K562 (cell line): Measurements from ENCODE around the gene KLF13. TPM values are rescaled to one million over a fixed set of nuclear protein-coding genes. Genes with fewer than 3 reads are reported as not detected.

Experiments
- ATAC-seq: fragments of 200-7000 bp; cut with Tn5 transposase; 3 replicates; pipeline ENCODE4 v1.9.1; 2020; ENCODE audit warnings: moderate library complexity
- BruUV-seq: library from RNA; stranded (reverse); fragments of 400-500 nt; replicated peaks from 2 replicates; lab custom pipeline; 2021; lab: Mats Ljungman, UMichigan
- CTCF ChIA-PET: fragments of 300-600 bp; formaldehyde crosslinking; extraction: SDS; loops from one replicate; lab custom pipeline; 2021; ENCODE audit warnings: low intra/inter-chr PET ratio; lab: Yijun Ruan, JAX
- POLR2A ChIA-PET: fragments of 300-600, 350-650 bp; sonication (Branson Sonifier 250); formaldehyde crosslinking; extraction: SDS; loops from one replicate; lab custom pipeline; 2021; ENCODE audit warnings: antibody characterized with exemption, inconsistent platforms; lab: Yijun Ruan, JAX
- DNase-seq, 4 experiments: peaks; one replicate each; pipeline versions ENCODE4 v3.0.0 to v3.0.0-alpha.2; 2011 to 2018; ENCODE audit warnings: low spot score in 3 of 4, mixed read lengths in 3 of 4; ENCODE audit errors: extremely low read depth in 1 of 4
- FAIRE-seq: peaks from 2 replicates; lab custom pipeline; 2011; peaks lifted over from hg19 to GRCh38; lab: Jason Lieb, UNC
- H2AFZ ChIP-seq: 2 replicates; pipeline ENCODE4 v1.6.0; 2011; ENCODE audit warnings: low read depth, low read length, control low read depth, inconsistent platforms
- H3K27ac ChIP-seq: fragments of 200-600 bp; 3 replicates; pipeline ENCODE4 v1.8.0; 2011; ENCODE audit warnings: low read depth, mild to moderate bottlenecking, control low read depth, inconsistent platforms, low read length, moderate library complexity, mixed read lengths; ENCODE audit errors: extremely low read depth
- H3K27me3 ChIP-seq, 2 experiments: fragments of 300-600 bp in 1 of 2; 2 replicates in 1 of 2; 3 replicates in 1 of 2; pipeline versions ENCODE4 v1.6.0 to v1.8.0; 2011; ENCODE audit warnings: inconsistent platforms in 2 of 2, low read length in 2 of 2, mild to moderate bottlenecking in 1 of 2, mixed read lengths in 1 of 2, moderate library complexity in 1 of 2; ENCODE audit not compliant: control insufficient read depth in 2 of 2, insufficient read depth in 2 of 2
- H3K36me3 ChIP-seq: fragments of 300-600 bp; 3 replicates; pipeline ENCODE4 v1.8.0; 2011; ENCODE audit warnings: mild to moderate bottlenecking, low read length, inconsistent platforms; ENCODE audit not compliant: control insufficient read depth, insufficient read depth
- H3K4me1 ChIP-seq, 2 experiments: fragments of 200-600 bp in 1 of 2; replicated peaks in 1 of 2; 2 replicates in 1 of 2; 3 replicates in 1 of 2; pipeline versions ENCODE4 v1.5.1 to v1.8.0; 2011; ENCODE audit warnings: inconsistent platforms in 2 of 2, low read length in 2 of 2, mild to moderate bottlenecking in 1 of 2, mixed read lengths in 1 of 2, moderate library complexity in 1 of 2; ENCODE audit not compliant: control insufficient read depth in 2 of 2, insufficient read depth in 2 of 2
- H3K4me2 ChIP-seq: 2 replicates; pipeline ENCODE4 v1.6.1; 2011; ENCODE audit warnings: low read length, control low read depth, inconsistent platforms, mixed read lengths; ENCODE audit not compliant: insufficient read depth
- H3K4me3 ChIP-seq: fragments of 200-600 bp; sonication (generic), shearing (Covaris generic); 2 replicates; pipeline ENCODE4 v1.5.1; 2016; ENCODE audit warnings: control low read depth, inconsistent platforms
- H3K79me2 ChIP-seq: fragments of 200-600 bp; 3 replicates; pipeline ENCODE4 v1.8.0; 2011; ENCODE audit warnings: low read length, inconsistent platforms; ENCODE audit not compliant: control insufficient read depth, insufficient read depth
- H3K9ac ChIP-seq, 2 experiments: 2 replicates each; pipeline versions ENCODE4 v1.6.0 to v1.6.1; 2011; ENCODE audit warnings: low read depth in 2 of 2, low read length in 2 of 2, control low read depth in 1 of 2, inconsistent platforms in 1 of 2, mild to moderate bottlenecking in 1 of 2, mixed read lengths in 1 of 2; ENCODE audit not compliant: insufficient read depth in 1 of 2
- H3K9me1 ChIP-seq: one replicate; pipeline ENCODE4 v1.6.0; 2011; ENCODE audit warnings: inconsistent platforms, mild to moderate bottlenecking, low read length, moderate library complexity; ENCODE audit not compliant: control insufficient read depth, insufficient read depth
- H3K9me3 ChIP-seq: replicated peaks from 2 replicates; pipeline ENCODE4 v1.5.1; 2011; ENCODE audit warnings: low read depth, low read length, inconsistent platforms; ENCODE audit not compliant: control insufficient read depth, insufficient read depth
- H4K20me1 ChIP-seq: replicated peaks from 2 replicates; pipeline ENCODE4 v1.6.1; 2011; ENCODE audit warnings: low read length, inconsistent platforms, mixed read lengths; ENCODE audit not compliant: control insufficient read depth, insufficient read depth
- E2F4 ChIP-seq: sonication (generic); formaldehyde crosslinking; IDR thresholded peaks from 2 replicates; pipeline ENCODE4 v1.8.0; 2022; ENCODE audit warnings: mild to moderate bottlenecking, low read depth, missing genetic modification reagents
- HMG20B ChIP-seq: fragments of 250-450 bp; sonication (Bioruptor Pico); IDR thresholded peaks from 2 replicates; pipeline ENCODE4 v1.5.0; 2021; ENCODE audit warnings: mild to moderate bottlenecking
- STAT5A ChIP-seq: IDR thresholded peaks from 2 replicates; pipeline ENCODE4 v1.6.1; 2012; ENCODE audit warnings: low read length, inconsistent platforms, borderline replicate concordance
- THRA ChIP-seq: fragments of 450-650 bp; IDR thresholded peaks from 2 replicates; pipeline ENCODE4 v1.6.1; 2017; ENCODE audit warnings: mild to moderate bottlenecking, moderate library complexity
- XRCC4 ChIP-seq: IDR thresholded peaks from one replicate; pipeline ENCODE4 v1.6.1; 2011; ENCODE audit not compliant: insufficient read depth, insufficient read length; ENCODE audit errors: extremely low read depth
- ZBED1 ChIP-seq: IDR thresholded peaks from 2 replicates; pipeline ENCODE4 v1.6.1; 2014
- ZNF445 ChIP-seq: fragments of 250-450 bp; sonication (Bioruptor Pico); IDR thresholded peaks from 2 replicates; pipeline ENCODE4 v1.4.0; 2020; ENCODE audit warnings: low read depth, mild to moderate bottlenecking, moderate library complexity
- WGBS: fragments of 100-300 bp; shearing (Covaris generic); methylation state at CpG from one replicate; pipeline ENCODE4 v1.1.6; 2016; ENCODE audit warnings: low coverage, mixed read lengths; ENCODE audit not compliant: insufficient coverage; ENCODE audit errors: missing lambda C conversion rate; 5-methylcytosine and 5-hydroxymethylcytosine counted together
- in situ Hi-C: fragments of 300-500 bp; cut with MboI; formaldehyde crosslinking; loops from 4 replicates; pipeline ENCODE4 v1.15.0; 2018; ENCODE audit warnings: inconsistent platforms, mixed read lengths
- intact Hi-C: fragments of 100-400 bp; cut with micrococcal nuclease; formaldehyde crosslinking; loops from 2 replicates; pipeline ENCODE4 v1.14.2; 2022
- polyA plus RNA-seq, 8 experiments: library from polyadenylated mRNA; depleted of rRNA in 4 of 8; stranded (reverse) in 5 of 8; unstranded in 3 of 8; fragments of >200 nt; fragmentation: Nextera tagmentation in 2 of 8; fragmentation: Illumina TruSeq in 1 of 8; extraction: Ambion mirVana in 2 of 8; extraction: Trizol in 1 of 8; gene quantifications; 2 replicates each; pipeline versions ENCODE4 v1.2.1 to v1.2.3, GENCODE V29; 2011 to 2014; ENCODE audit warnings: inconsistent platforms in 1 of 8, missing spikeins in 1 of 8
- total RNA-seq, 7 experiments: library from RNA; depleted of rRNA in 6 of 7; stranded (reverse); fragments of >200 nt in 6 of 7; fragmentation: Illumina TruSeq in 2 of 7; extraction: Trizol in 2 of 7; gene quantifications; 2 replicates each; pipeline versions ENCODE4 v1.2.1 to v1.2.3, GENCODE V29; 2011 to 2021; ENCODE audit warnings: low replicate concordance in 1 of 7

The KLF13 gene
- total and polyA plus RNA-seq, 9 of the 15 experiments (the other 6 are each of a cell fraction or from before 2014, with no cell fraction given) = 1.8 to 10.5 (median 4.8) TPM

GRCh38 chr15:31332020-31332680 lies 5.5 kb downstream of the KLF13 start:
- ChIA-PET POLR2A (interaction anchor here (0.6 kb wide), 2 partner anchors 21 to 75 kb away, joined by 3 to 4 read pairs; no protein-coding TSS in a partner anchor), CTCF (no interaction called here)
- in situ Hi-C loops = no loop called here
- H4K20me1 ChIP-seq = peaks cover 39% of the 10 kb centered on the region
- no peak overlapping the region for H3K27ac ChIP-seq
- intact Hi-C loops = no loop called here
- ATAC-seq (no peak), FAIRE-seq (no peak), DNase-seq (no peak)
- no TSS peak for BruUV-seq
- TF ChIP-seq HMG20B (CRISPR knock-in tag) (no peak), ZNF445 (CRISPR knock-in tag) (no peak), ZBED1 (no peak), STAT5A (no peak), XRCC4 (no peak), E2F4 (CRISPR knock-in tag) (no peak), THRA (no peak)
- no peaks in the 10 kb centered on the region for H3K36me3 ChIP-seq
- H3K79me2 ChIP-seq = peaks cover 7% of the 10 kb centered on the region; the same call in 2 of the 3 replicates
- H2AFZ ChIP-seq = no peak overlapping the region
- no peaks in the 10 kb centered on the region for H3K9me3 ChIP-seq
- no peak overlapping the region for H3K4me2 ChIP-seq
- H3K4me3 ChIP-seq = no peak overlapping the region
- peaks cover 7 to 33% of the 10 kb centered on the region in 2 experiments; a peak in 4 of 5 replicates for H3K4me1 ChIP-seq
- H3K9me1 ChIP-seq = peaks cover 2% of the 10 kb centered on the region
- WGBS = 13% methylated on average over 9 of the region's 9 CpGs
- H3K27me3 ChIP-seq = no peaks in the 10 kb centered on the region
- H3K9ac ChIP-seq = 0 out of 4 replicates have a peak overlapping the region, but pooled peaks of 1 of the 2 experiments have one; percentile 35
